NCI-H2171 (cell line): ENCODE data around the gene SLITRK3.

Experiments used
- DNase-seq: peaks from one replicate; lab custom pipeline; 2025; lab: John Stamatoyannopoulos, UW

Gene SLITRK3, protein sequence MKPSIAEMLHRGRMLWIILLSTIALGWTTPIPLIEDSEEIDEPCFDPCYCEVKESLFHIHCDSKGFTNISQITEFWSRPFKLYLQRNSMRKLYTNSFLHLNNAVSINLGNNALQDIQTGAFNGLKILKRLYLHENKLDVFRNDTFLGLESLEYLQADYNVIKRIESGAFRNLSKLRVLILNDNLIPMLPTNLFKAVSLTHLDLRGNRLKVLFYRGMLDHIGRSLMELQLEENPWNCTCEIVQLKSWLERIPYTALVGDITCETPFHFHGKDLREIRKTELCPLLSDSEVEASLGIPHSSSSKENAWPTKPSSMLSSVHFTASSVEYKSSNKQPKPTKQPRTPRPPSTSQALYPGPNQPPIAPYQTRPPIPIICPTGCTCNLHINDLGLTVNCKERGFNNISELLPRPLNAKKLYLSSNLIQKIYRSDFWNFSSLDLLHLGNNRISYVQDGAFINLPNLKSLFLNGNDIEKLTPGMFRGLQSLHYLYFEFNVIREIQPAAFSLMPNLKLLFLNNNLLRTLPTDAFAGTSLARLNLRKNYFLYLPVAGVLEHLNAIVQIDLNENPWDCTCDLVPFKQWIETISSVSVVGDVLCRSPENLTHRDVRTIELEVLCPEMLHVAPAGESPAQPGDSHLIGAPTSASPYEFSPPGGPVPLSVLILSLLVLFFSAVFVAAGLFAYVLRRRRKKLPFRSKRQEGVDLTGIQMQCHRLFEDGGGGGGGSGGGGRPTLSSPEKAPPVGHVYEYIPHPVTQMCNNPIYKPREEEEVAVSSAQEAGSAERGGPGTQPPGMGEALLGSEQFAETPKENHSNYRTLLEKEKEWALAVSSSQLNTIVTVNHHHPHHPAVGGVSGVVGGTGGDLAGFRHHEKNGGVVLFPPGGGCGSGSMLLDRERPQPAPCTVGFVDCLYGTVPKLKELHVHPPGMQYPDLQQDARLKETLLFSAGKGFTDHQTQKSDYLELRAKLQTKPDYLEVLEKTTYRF

DNA sequence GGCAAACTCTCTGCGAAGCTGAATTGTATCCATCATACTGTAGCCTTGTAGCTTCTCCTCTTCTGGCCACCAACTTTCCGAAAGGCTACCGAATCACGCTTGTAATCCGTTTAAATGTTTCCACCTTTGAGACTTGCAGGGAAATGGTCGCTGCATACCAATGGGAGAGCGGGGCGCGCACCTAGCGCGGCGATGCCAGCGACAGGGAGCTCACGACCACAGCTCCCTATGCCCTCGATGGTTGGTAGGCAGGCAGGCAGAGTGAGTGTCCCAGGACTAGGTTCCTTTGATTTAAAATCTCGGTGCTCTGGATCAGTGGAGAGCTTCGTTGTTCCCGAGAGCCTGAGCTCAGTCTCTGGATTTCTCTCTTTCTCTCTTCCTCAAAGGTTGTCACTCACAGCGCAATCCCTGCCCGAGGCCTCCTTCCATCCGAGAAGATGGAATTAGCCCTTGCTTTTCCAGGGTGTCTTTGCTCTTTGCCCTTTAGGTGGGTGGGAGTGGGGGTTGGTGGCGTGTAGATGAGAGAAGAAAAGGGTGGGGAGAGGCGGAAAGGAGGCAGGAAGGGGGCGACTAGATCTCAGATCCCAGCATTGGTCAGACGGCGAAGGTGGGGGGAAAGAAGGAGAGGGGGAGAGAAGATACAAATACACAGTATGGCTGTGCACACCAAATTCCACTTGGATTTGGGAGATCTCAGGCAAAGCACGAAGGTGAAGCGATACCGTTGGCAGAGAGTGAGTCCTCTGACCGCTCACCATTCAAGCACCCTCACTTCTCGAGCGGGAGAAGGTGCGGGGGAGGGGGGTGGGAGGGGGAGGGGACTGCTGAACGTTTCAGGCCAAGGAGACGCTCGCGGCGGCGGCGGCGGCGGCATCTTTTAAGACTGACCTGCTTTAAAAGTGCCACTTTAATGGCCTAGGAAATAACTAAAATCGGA lies at the start of gene SLITRK3:
SLITRK3 (minus strand) TSS at position 745 of the 937 bp plus-strand sequence. CDS start 5,554 bp downstream, outside the sequence.
- no peak for DNase-seq

DNA sequence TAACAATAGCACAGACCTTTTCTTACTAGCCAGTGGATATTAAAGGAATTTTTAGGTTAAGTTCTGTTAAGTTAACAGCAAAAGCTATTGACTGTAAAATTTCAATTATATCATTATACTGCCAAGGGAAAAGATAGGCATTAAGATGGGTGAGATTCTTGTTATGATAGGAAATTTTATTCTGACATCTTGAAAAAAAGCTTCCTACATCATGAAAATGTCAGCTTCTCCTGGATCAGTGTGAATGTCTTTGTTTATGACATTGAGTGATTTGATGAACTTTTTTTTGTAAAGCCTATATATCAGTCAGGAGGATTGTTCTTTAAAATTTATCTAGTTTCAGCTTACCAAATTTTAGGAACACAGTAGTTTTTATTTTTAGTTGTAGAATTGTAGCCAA lies 47.4 kb upstream of the SLITRK3 start:
- DNase-seq = no peak

DNA sequence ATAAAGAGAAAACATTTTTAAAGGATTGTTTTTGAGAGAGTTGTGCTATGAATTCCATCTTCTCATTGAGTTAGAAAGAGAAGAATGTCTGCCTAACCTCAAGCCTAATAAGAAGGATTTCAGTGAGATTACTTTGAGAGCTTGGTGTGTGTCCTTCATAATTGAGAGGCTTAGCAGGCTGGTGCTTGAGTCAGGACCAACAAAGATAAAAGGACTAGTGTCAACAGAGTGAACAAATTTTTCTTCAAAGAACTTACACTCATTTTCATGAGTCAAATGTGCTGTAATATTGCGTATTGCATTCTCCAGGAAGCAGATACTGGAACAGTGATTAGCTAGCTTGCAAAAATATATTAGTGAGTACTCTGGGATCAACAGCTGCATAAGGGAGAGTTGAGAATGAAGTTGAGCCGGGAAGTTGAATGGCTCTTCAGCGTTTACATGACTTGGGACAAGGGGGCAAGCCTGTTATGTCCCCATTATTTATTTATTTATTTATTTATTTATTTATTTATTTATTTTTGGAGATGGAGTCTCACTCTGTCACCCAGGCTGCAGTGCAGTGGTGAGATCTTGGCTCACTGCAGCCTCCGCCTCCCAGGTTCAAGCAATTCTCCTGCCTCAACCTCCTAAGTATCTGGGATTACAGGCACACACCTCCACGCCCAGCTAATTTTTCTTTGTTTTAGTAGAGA lies 37.5 kb upstream of the SLITRK3 start:
- no peak for DNase-seq

DNA sequence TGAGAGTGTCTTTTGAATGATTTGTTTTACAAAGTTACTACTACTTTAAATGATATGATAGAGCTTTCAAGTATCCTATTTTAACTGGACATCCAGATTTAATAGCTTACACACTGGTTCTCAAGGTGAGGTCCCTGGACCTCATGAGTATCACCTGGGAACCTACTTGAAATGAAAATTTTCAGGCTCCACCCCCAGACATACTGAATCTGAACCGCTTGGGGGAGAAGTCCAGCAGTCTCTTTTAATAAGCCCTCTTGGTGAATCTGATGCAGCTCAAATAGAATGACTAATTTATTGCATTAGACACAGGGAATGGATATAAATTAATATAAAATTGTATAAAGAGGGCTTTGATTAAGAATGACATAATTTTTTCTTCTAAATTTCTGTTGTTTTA lies 29.4 kb upstream of the SLITRK3 start:
- no peak for DNase-seq

DNA sequence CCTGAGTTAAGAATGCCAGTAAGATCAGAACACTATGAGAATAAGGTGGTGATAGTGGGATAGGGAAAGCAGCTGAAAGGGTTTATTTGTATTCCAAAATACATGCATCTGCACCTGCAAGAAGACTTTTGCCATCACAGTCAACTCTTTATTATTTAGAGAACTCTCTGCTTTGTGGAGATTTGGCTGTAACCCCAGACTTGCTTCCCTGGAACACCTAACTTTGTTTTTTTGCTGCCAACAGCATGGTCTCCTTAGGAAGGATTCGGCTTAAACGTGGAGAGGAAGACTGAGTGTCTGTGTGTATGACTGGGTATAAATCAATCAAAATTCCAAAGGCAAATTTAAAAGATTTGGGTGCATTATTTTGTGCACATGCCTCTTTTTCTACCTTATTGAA lies 21.6 kb upstream of the SLITRK3 start:
- DNase-seq = no peak

DNA sequence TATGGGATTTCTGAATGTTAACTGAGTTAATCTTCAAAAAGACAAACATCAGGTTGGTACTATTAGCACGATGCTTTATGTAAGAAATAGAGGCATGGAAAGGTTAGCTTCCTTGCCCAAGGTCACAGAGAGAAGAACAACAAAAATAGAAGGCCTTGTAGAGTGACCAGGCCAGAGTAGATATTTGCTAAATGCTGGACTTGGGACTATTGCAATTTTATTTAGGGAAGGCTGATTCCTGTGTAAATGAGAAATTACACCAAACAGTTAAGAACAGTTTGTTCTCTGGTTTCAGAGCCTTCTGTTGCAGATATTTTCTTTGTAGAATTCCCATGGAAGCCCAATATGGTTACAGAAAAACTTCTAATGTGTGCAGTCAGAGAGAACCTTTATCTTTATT lies 16.4 kb upstream of the SLITRK3 start:
- no peak for DNase-seq

DNA sequence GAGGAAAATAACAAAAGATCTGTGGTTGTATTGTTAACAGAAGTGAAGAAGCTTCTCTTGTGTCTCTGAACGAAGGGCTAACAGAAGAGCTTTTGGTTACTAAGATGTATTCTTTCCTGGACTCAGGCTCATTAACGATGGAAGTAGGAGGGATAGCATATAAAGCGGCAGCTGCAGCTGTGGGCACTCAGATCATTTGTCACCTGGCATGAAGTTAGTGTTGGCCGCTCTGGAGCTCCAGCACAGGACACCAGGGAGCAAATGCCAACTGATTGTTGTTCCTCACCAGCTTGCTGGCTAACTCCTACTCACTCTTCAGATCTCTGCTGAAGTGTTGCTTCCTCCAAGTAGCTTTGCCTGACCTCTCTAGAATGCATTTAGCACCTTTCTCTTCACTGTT lies 15.5 kb upstream of the SLITRK3 start:
- no peak for DNase-seq

DNA sequence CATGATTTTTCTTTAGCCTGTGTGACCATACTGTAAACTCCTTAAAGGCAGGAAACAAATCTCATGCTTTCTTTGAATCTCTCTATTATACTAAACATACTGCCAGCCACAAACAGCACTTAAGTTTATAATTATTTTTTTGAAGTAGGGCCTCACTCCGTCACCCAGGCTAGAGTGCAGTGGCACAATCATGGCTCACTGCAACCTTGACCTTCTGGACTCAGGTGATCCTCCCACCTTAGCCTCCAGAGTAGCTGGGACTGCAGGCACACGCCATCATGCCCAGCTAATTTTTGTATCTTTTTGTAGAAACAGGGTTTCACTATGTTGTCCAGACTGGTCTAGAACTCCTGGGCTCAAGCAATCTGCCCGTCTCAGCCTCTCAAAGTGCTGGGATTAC lies 14.5 kb upstream of the SLITRK3 start:
- no peak for DNase-seq

DNA sequence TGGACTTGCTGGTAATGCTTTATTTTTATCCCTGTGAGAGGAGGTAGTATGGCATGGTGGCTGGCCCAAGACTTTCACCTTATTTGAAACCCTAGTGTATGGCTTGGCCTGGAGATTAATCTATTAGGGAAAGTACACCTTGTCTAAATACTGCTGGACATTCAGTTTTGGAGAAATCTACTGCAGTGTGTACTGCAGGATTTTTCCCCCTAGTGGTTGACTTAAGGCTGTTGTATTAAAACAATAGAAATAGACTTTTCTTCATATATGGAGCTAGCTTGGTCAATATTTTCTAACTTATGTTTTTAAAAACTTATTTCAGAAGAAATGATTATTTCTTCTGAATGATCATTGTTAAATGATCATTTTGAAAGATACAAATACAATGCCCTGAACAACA lies 13.9 kb upstream of the SLITRK3 start:
- DNase-seq = no peak

DNA sequence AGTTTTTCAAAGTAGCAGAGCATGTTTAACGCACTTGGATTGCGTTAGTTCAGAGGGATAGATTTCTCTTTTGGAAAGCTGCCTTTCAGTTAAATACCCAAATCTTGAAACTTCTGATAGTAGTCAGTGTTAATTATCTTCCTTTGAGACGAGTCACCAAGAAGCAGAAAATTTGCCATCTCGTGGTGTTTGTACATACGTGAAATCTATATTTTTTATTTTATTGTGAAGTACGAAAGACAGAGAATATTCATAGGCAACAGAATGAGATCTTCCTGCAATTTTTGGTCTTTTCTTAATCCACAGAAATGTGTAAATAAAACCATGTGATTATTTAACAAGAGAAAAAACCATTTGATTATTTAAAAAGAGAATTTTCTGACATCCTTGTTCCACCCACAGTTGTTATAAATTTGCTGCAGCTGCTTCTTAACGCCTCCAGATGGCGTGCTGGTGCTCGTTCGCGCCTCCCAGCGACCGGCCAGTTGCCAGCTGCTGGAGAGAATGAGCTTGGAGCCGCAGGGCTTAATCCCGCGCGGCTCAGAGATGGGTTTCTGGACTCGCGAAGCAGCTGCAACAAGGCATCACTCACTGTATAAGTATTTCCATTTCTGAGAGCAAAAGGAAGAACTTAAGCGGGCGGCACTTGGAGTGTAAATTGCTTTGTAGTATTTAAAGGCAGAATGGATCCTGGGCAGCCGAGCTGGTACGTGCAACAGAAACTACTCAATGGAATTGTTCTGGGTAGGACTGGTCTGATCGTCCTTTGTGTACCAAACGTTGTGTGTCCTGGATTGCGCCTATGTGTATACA lies 10.5 kb upstream of the SLITRK3 start:
- peak; percentile 70 for DNase-seq

DNA sequence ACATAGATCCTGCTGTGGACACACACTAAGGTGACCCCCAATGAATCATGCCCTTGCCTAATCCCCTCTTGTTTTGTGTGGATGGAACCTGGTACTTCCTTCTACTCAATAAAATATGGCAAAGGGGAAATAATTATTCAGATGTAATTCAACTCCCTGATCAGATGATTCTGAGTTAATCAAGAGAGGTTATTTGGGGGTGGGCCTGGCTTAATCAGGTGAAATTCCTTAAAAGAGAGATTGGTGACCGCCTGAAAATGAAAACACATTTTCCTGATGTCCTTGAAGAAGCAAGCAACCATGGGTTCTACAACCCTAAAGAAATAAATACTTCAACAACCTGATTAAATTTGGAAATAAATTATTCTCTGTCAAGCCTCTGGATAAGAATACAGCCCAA lies 8.3 kb upstream of the SLITRK3 start:
- DNase-seq = no peak

DNA sequence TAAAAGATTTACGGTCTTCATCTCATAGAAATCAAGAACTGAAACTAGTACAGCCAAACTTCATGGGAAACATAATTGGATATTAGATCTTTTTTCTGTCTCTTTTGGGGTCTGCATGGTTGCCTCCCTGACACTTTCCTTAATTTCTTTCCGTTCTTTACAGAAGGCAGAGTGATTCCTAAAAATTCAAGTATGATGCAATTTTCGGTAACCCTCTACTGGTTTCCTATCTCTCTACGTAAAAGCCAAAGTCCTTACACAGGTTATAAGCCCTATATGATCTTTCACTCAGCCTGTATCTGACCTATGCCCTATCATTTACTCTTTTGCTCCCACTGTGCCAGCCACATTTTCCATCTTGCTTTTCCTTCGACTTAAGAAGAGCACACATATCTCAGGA lies 6.8 kb upstream of the SLITRK3 start:
- DNase-seq = no peak

DNA sequence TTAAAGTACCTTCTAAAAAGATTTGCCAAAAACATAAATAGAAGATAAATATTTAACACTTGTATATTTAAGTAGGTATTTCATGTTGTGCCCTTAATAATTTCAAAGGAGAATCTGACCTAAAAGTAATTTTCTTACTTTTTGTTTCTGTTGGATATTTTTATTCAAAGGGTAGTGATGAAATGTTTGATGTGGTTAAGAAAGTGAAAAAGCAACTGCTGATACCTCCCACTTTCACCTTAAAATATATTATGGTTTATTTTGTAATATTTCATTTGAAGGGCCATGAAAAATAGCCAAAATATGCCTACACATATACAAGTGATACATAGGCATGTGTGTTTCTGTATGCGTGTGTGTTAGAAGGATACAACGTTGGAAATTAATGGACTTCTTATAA lies 5.8 kb upstream of the SLITRK3 start:
- DNase-seq = no peak

DNA sequence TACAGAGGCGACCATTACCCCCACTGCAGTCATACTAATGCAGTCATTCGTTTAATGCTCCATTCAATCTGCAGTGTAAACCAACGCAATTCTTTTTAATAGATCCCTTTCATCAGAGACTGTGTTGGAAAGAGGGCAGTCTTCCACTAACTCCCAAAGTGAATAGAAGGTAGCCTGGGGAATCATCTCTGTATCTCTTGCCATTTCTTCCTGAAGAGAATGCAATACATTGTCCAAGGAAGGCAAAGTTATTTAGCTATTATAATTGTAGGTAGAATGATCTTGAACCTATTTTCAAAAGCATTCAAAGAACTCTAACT lies 1.3 kb upstream of the SLITRK3 start:
- no peak for DNase-seq

DNA sequence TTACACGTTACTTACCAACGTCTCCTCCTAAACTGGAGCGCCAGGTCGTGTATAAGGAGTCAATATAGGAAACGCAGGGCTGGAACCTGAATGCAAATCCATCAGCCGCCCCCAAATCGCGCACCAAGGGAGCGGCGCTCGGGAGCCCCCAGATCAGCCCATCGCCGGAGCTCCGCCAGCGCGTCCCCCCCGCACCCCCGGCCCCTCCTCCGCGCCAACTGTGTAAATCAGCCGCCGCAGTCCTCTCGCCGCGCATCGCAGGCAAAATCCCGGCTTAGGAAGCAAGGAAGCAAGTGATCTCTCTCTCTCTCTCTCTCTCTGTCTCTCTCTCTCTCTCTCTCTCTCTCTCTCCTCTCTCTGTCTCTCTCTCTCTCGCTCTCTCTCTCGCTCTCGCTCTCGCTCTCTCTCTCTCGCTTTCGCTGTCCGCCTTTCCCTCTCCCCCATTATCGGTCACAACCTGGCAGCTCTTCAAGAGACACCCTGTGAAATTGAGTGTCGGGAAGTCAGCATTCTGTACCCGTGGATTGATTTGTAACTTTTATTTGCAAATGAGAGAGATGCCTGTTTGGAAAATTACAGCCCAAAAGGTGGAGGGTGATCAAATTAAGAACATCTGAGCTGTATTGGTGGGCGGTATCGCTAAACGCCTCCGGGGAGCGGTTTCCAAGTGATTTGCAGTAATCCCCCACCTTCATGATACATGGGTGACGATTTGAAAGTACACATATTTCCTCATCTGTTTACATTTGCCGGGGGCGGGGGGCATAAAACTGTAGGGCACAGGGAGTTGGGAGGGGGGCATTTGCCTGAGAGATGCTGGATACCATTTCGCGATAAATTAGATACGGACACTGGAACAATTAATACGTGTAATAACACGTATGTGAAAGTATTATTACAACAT lies 645 bp upstream of the SLITRK3 start:
- no peak for DNase-seq

DNA sequence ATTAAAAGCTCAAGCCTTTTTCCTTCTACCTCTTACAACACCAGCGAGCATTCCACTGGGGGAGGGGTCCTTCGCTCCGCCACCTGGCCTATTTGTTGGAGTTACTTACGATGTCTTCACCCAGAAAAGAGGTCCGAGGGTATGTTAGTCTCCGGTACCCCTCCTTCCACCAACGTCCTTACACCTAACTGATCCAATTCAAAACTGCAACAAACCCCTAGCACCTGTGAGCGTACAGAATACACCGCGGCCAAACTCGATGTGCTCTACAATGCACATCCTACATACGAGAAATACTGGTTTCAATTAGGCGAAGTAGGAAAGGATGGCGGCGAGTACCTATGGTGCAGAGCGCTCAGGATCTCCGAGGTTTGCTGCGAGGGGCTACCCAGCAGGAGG lies 944 bp downstream of the SLITRK3 start:
- DNase-seq = no peak

DNA sequence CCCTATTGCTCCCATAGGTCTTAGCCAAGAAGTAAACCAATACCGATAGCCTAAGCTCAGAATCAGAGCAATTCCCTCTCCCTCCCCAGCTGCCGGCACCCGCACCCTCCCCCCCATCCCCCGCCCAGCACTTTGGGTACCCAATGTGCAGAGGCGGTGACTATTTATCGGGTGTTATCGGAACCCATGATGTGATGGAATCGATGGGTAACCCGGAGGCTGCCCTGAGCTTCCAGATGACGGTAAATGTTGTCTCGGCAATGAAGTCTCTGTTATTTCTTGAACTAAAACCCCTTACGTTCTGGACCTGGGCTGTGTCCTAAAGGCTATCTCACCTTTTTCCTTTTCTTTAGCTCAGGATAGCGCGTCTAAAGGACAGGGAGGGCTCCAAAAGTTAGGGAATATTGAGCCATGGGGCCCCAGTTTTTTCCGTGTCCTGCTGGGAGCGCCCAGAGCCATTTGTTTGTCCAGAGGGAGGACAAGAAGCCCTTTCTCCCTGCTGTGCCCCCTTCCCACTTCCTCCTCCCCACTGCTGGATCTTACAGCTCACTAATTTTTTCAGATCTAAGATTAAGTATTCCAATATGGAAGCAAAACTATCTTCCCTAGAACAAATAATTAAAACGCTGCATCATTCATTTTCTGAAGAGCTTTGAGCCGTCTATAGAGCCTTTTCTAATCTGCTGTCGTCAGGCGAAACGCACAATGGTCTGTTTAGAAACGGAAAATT lies 1.5 kb downstream of the SLITRK3 start:
- no peak for DNase-seq

DNA sequence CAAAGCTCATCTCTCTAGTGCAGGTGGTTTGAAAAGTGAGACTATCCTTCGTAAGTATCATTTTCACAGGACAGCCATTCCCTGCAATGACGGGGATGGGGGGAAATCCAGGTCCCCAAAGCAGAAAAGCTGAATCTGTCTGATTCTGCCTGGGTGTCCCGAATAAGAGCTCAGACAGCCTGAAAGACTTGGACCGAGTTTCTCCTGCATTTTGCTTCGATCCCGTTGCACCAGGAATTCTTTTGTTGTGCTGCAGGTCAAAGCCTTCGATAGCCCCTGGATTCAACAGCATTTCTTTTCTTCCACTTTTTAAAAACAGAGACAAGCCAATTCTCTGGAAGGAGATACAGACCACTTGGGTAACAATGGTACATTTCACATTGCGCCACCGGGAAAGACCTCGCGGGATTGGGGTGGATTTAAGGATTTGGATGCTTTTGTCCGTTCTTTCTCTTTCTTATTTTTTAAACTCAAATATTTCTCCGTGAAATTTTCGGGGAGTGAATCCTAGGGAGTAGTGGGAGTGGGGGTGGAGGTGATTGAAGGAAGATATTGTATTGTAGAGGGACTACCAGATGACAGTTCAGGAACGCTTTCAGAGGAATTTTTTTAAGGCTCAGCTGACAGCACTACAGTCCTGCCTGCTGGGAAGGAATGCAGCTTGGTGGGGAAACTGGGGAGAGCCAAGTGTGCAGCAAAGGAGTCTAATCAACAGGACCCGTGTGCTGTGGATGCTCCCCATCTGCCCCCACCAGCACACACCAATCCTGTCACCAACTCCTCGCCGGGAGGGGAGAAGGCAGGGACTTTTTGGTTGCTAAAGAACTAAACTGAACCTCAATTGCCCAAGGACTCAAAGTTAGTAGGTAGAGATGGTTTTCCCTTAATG lies 2.6 kb downstream of the SLITRK3 start:
- no peak for DNase-seq
